GM23248 (cell line): ENCODE results near the gene ABTB1. TPM values are rescaled to one million over a fixed set of nuclear protein-coding genes. Genes with fewer than 3 reads are reported as not detected.

Experiments used
- DNase-seq: peaks from one replicate; pipeline ENCODE4 v3.0.0-alpha.2; 2015
- H2AFZ ChIP-seq: fragments of 200-600 bp; sonication (generic); 2 replicates; pipeline ENCODE4 v1.6.1; 2016; ENCODE audit warnings: antibody characterized with exemption
- H3F3A ChIP-seq: fragments of 200-600 bp; sonication (generic); 2 replicates; pipeline ENCODE4 v1.6.1; 2016; ENCODE audit warnings: mild to moderate bottlenecking, antibody characterized with exemption, mixed run types; ENCODE audit not compliant: insufficient read depth
- H3K27ac ChIP-seq: fragments of 200-600 bp; sonication (generic); 2 replicates; pipeline ENCODE4 v1.5.1; 2016; ENCODE audit warnings: mild to moderate bottlenecking
- H3K27me3 ChIP-seq: fragments of 200-600 bp; sonication (generic); replicated peaks from 2 replicates; pipeline ENCODE4 v1.6.1; 2016; ENCODE audit warnings: mild to moderate bottlenecking; ENCODE audit not compliant: insufficient read depth
- H3K36me3 ChIP-seq: fragments of 200-600 bp; sonication (generic); 2 replicates; pipeline ENCODE4 v1.6.1; 2016; ENCODE audit warnings: low read depth, mild to moderate bottlenecking
- H3K4me1 ChIP-seq: fragments of 200-600 bp; sonication (generic); 2 replicates; pipeline ENCODE4 v1.6.1; 2016; ENCODE audit warnings: mild to moderate bottlenecking; ENCODE audit not compliant: insufficient read depth
- H3K4me2 ChIP-seq: fragments of 200-600 bp; sonication (generic); one replicate; pipeline ENCODE4 v1.6.1; 2016; ENCODE audit warnings: mild to moderate bottlenecking; ENCODE audit not compliant: unreplicated experiment
- H3K4me3 ChIP-seq: fragments of 200-600 bp; sonication (generic); 2 replicates; pipeline ENCODE4 v1.5.1; 2016; ENCODE audit warnings: mild to moderate bottlenecking
- H3K79me2 ChIP-seq: fragments of 200-600 bp; sonication (generic); 2 replicates; pipeline ENCODE4 v1.6.1; 2016; ENCODE audit warnings: mild to moderate bottlenecking; ENCODE audit not compliant: insufficient read depth
- H3K9ac ChIP-seq: fragments of 200-600 bp; sonication (generic); 2 replicates; pipeline ENCODE4 v1.6.1; 2016; ENCODE audit warnings: mild to moderate bottlenecking
- H3K9me2 ChIP-seq: fragments of 200-600 bp; sonication (generic); 2 replicates; pipeline ENCODE4 v1.6.1; 2016; ENCODE audit warnings: mixed run types, mild to moderate bottlenecking, moderate library complexity; ENCODE audit not compliant: insufficient read depth
- H3K9me3 ChIP-seq: fragments of 200-600 bp; sonication (generic); one replicate; pipeline ENCODE4 v1.6.1; 2017; ENCODE audit warnings: low read depth
- H4K20me1 ChIP-seq: fragments of 200-600 bp; sonication (generic); 2 replicates; pipeline ENCODE4 v1.6.0; 2016; ENCODE audit not compliant: insufficient read depth
- EZH2 ChIP-seq: fragments of 200-600 bp; sonication (generic); IDR thresholded peaks from 2 replicates; pipeline ENCODE4 v1.6.1; 2018; ENCODE audit warnings: antibody characterized with exemption, mild to moderate bottlenecking; ENCODE audit not compliant: insufficient read depth, poor library complexity, severe bottlenecking
- EZH2phosphoT487 ChIP-seq: fragments of 200-600 bp; sonication (generic); IDR thresholded peaks from 2 replicates; pipeline ENCODE4 v1.6.1; 2018; ENCODE audit warnings: antibody characterized with exemption, moderate library complexity, mild to moderate bottlenecking, low read depth; ENCODE audit not compliant: insufficient read depth
- WGBS, 2 experiments: methylation state at CpG; one replicate each; pipeline ENCODE4 v1.1.6; 2015 to 2017; ENCODE audit warnings: low lambda C conversion rate in 2 of 2, low coverage in 1 of 2; ENCODE audit errors: missing lambda C conversion rate in 2 of 2; 5-methylcytosine and 5-hydroxymethylcytosine counted together
- in situ Hi-C: fragments of 300-500 bp; cut with MboI; formaldehyde crosslinking; loops from 2 replicates; pipeline ENCODE4 v1.15.0; 2020
- polyA plus RNA-seq: library from polyadenylated mRNA; unstranded; fragments of >200 nt; fragmentation: Nextera tagmentation; extraction: Ambion mirVana; gene quantifications from 2 replicates; pipeline ENCODE4 v1.2.1, GENCODE V29; 2016
- total RNA-seq: library from RNA; depleted of rRNA; stranded (reverse); fragments of >200 nt; shearing (Covaris generic); gene quantifications from 2 replicates; pipeline ENCODE4 v1.2.3, GENCODE V29; 2014

The ABTB1 gene
- total and polyA plus RNA-seq, 2 experiments from 2014 or later, result 7.8 to 20.9 TPM

DNA sequence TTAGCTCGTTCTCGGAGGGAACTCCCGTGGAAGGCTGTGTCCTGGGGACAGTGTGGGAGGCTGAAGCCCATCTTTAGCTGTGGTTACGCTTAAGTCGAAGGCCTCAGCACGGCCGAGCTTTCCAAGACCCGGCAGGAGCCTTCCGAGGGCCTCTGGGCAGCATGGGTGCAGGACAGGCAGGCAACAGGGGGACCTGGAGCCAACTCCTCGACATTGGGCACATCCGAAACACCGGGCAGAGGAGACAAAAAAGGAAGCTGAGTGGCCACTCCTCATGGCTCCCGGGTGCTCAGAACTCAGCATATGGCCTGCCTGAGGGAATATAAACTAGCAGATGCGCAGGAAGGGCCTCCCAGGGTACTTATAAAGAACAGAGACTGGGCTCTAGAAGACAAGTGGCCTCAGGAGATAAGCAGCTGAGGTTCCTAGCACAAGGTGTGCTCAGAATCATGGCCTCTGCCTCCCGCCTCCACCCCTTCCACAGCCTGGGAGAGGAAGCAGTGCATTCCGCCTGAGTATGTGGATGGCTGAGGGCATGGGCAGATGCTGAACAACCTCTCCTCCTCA lies 34.1 kb downstream of the ABTB1 start:
- Histone ChIP-seq H3K9me3 (no peaks in the 10 kb centered on the region), H3K36me3 (peaks cover 11% of the 10 kb centered on the region; the same call in 1 of the 2 replicates), H3K79me2 (no peaks in the 10 kb centered on the region; the same call in 1 of the 2 replicates), H3K4me1 (no peaks in the 10 kb centered on the region), H2AFZ (no peak overlapping the region), H3F3A (no peaks in the 10 kb centered on the region), H3K27me3 (no peaks in the 10 kb centered on the region), H3K4me2 (no peak overlapping the region), H4K20me1 (no peaks in the 10 kb centered on the region), H3K9me2 (no peaks in the 10 kb centered on the region), H3K9ac (no peak overlapping the region), H3K27ac (no peak overlapping the region), H3K4me3 (no peak overlapping the region)
- DNase-seq, result no peak
- TF ChIP-seq EZH2phosphoT487 (no peak), EZH2 (no peak)
- in situ Hi-C loops, result no loop called here
- 90 to 93% methylated on average over 16 of the region's 16 CpGs for WGBS, 2 experiments

DNA sequence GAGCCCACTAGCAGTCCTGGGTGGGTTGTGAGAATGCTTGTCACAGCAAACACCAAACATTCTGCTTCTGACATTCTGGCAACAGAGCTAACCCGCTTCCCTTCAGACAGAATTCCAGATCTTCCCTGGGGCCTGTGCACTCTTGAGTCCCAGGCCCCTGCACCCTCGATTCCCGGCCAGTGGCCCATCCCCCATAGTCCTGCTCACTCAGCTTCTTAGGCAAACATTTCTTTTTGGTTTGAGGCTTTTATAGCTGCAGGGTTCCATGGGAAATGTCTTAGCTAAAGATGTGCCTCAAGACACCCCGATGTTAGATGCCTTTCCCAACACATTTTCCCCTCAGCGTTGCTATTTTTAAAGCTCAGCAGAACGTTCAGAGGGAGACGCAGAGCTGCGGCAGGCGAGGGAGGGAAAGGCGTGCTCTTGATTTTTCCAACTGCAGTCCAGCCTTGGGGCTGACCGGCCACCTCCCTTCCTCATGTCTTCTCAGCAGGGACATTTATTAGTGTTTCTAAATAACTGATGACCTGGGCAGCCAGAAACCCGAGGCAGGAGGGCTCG lies 35.2 kb downstream of the ABTB1 start:
- WGBS, 2 experiments, result 84 to 88% methylated on average over 13 of the region's 13 CpGs
- no peak overlapping the region for H3K4me3 ChIP-seq
- H4K20me1 ChIP-seq, result no peaks in the 10 kb centered on the region
- H3K9ac ChIP-seq, result no peak overlapping the region
- H3K36me3 ChIP-seq, result peaks cover 11% of the 10 kb centered on the region; the same call in 1 of the 2 replicates
- H3K9me3 ChIP-seq, result no peaks in the 10 kb centered on the region
- no peaks in the 10 kb centered on the region for H3K9me2 ChIP-seq
- in situ Hi-C loops, result no loop called here
- no peaks in the 10 kb centered on the region; the same call in 1 of the 2 replicates for H3K79me2 ChIP-seq
- no peak overlapping the region for H2AFZ ChIP-seq
- H3F3A ChIP-seq, result no peaks in the 10 kb centered on the region
- H3K4me2 ChIP-seq, result no peak overlapping the region
- H3K4me1 ChIP-seq, result no peaks in the 10 kb centered on the region
- H3K27ac ChIP-seq, result no peak overlapping the region
- TF ChIP-seq EZH2 (no peak), EZH2phosphoT487 (no peak)
- no peaks in the 10 kb centered on the region for H3K27me3 ChIP-seq
- no peak for DNase-seq

DNA sequence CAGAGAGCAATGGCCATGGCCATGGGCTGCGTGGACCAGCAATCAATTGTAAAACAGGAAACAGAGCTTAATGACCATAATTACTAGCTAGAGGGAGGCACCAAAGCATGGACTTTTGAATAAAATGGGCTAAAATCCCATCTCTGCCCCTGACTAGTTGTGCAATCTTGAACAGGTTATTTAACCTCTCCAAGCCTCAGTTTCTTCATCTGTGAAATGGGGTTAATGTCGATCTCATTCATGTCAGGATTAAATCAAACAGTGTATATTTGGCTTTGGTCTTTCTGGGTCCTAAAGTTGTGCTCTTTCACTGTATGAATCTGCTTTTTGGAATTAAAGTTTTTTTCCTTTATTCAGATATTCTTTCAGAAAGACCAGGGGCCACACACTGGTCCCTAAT lies 36.1 kb downstream of the ABTB1 start:
- Histone ChIP-seq H4K20me1 (no peaks in the 10 kb centered on the region), H3K36me3 (peaks cover 11% of the 10 kb centered on the region; the same call in 1 of the 2 replicates), H3K79me2 (no peaks in the 10 kb centered on the region; the same call in 1 of the 2 replicates), H3K4me1 (no peaks in the 10 kb centered on the region), H3K9ac (no peak overlapping the region), H3K9me3 (no peaks in the 10 kb centered on the region), H3K27me3 (no peaks in the 10 kb centered on the region), H3K9me2 (no peaks in the 10 kb centered on the region), H2AFZ (no peak overlapping the region), H3K4me3 (no peak overlapping the region), H3F3A (no peaks in the 10 kb centered on the region), H3K27ac (no peak overlapping the region), H3K4me2 (no peak overlapping the region)
- no peak for TF ChIP-seq EZH2
- TF ChIP-seq EZH2phosphoT487, result no peak
- DNase-seq, result no peak
- WGBS, 2 experiments, result 70 to 72% methylated on average over 2 of the region's 2 CpGs
- in situ Hi-C loops, result no loop called here

DNA sequence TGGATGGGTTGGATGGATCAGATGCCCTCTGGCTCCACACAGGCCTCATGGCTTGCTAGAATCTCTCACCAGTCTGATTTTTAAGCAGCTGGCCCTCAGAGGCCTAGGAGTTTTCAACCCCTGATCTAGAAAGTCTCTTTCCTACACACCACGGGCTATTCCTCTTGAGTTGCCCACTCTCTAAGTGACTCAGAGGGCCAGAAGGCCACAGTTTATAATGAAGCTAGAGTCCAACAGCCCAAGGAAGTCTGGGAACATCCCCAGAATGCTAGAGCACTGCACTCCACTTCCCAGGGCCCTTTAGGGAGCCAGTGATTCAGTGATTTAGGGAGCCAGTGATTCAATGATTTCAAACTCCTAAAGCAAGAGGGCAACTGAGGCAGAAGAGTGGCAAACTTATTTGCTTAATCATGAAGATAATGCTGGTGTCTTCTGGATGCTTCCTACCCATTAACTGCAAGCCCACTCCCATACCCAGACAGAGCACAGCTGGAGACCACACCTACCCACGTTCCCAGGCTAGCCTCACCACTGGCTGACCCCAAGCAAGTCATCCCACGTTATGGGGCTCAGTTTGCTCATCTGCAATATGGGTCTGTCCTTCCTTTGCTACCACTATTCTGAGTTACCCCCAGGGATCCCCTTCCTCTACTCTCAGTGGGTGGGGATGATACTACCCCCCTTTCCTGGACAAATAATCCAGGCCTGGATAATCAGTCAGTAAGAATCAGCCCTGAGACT lies 36.7 kb downstream of the ABTB1 start:
- Histone ChIP-seq H3F3A (no peaks in the 10 kb centered on the region), H3K9me3 (no peaks in the 10 kb centered on the region), H3K4me3 (no peak overlapping the region), H3K79me2 (no peaks in the 10 kb centered on the region; the same call in 1 of the 2 replicates), H3K27ac (no peak overlapping the region), H3K9ac (no peak overlapping the region), H3K4me2 (no peak overlapping the region), H2AFZ (no peak overlapping the region), H3K27me3 (no peaks in the 10 kb centered on the region), H3K9me2 (no peaks in the 10 kb centered on the region), H4K20me1 (no peaks in the 10 kb centered on the region), H3K36me3 (peaks cover 10% of the 10 kb centered on the region; the same call in 1 of the 2 replicates), H3K4me1 (no peaks in the 10 kb centered on the region)
- 92 to 95% methylated on average over 3 of the region's 3 CpGs for WGBS, 2 experiments
- in situ Hi-C loops, result no loop called here
- peak; percentile 28 for DNase-seq
- TF ChIP-seq EZH2, result no peak
- no peak for TF ChIP-seq EZH2phosphoT487
